ENCODE measurements around the gene RABAC1.

The RABAC1 gene

DNA sequence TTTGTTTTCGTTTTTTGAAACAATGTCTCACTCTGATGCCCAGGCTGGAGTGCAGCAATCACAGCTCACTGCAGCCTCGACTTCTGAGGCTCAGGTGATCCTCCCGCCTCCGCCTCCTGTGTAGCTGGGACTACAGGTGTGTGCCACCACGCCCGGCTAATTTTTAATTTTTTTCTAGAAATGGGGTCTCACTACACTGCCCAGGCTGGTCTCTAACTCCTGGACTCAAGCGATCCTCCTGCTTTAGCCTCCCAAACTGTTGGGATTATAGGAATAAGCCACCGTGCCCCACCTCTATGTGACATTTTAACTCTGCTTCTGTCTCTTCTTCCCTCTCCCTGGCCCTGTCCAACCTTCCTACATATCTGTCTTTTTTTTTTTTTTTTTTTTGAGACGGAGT is 29.8 kb upstream of the RABAC1 start:
- DNase-seq, result no peak

DNA sequence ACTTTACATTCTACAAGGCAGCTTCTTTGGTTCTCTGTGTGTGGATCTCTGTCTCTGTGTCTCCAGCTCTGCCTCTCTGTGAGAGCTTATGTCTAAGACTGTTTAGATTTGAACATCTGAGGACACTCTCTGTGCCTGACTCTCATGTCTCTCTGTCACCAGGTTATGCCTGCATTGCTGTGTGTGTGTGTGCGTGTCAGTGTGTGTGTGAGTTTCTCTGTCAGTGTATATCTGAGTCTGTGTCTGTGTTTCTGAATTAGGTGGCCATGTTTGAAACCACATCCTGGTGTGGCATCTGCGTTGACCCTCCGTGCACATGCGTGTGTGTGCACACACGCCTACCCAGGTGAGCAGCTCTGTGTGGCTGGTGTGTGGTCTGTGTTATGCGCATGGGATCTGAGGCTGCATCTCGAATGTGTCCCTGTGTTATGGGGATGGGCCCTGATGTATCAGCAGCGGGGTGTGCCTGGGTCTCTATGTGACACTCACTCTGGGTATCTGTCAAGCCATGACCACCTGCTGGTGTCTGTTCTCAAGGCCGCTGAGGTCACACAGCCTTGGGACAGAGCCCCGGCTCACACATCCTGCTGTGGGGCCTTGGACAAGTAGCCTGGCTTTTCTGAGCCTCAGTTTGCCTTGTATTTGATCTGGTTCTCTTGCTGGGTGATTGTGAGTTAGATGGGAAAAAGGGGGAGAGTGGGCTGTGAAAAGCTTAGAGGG is 28.2 kb upstream of the RABAC1 start:
- DNase-seq, result no peak

DNA sequence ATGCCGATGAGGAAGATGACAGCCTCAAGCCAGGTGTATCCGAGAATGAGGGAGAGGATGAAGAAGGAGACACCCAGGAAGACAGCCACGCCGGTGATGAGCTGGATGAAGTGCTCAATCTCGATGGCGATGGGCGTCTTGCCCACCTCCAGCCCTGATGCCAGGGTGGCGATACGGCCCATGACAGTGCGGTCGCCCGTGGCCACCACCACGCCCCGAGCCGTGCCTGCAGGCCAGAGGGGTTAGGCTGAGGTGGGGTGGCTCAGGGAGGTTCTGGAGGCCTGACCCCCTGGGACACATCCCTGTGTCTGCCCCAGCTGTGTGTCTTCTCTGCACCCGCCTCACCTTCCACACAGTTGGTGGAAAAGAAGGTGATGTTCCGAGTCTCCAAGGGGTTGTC is 25.8 kb upstream of the RABAC1 start:
- no peak for DNase-seq

DNA sequence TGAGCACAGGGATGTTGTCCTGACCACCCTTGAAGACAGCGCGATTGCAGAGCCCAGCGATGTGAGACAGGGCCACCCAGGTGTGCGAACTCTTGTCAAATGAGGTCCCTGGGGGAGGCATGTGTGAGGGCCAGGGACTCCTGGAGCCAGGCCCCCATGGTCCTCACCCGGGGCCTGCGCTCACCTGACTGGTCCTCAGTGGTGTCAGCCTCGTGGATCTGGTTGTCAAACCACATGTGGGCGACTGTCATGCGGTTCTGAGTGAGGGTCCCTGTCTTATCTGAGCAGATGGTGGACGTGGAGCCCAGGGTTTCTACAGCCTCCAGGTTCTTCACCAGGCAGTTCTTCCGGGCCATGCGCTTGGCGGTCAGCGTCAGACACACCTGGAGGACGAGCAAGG is 22.6 kb upstream of the RABAC1 start:
- DNase-seq, result no peak

DNA sequence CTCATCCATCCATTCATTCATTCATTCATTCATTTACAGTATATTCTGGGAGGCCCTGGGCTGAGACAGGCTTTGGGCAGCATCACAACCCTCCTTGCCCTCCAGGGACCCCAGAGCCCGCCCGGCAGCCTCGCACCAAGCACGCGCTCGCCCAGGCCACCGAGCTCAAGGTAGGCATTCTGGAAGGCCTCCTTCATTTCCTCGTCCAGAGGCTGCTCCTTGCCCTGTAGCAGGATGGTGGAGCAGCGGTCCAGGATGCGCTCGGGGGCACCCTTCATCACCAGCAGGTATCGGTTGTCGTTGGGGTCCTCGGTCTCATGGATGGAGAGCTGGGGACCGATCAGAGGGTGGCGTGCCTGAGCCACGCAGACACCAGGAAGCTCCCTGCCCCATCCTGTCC is 19.3 kb upstream of the RABAC1 start:
- no peak for DNase-seq

DNA sequence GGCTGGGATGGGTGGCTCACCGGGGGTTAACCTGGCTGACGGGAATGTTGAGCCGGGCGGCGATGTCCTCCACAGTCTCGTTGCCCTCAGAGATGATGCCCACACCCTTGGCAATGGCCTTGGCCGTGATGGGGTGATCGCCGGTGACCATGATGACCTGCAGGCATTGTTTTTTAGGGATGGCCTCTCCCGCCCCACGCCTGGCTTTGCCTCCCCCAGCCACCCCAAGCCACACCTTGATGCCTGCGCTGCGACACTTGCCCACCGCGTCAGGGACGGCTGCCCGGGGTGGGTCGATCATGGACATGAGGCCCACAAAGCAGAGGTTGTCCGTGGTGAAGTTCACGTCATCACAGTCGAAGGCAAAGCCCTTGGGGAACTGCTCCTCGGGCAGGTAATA is 18.8 kb upstream of the RABAC1 start:
- DNase-seq, result no peak

DNA sequence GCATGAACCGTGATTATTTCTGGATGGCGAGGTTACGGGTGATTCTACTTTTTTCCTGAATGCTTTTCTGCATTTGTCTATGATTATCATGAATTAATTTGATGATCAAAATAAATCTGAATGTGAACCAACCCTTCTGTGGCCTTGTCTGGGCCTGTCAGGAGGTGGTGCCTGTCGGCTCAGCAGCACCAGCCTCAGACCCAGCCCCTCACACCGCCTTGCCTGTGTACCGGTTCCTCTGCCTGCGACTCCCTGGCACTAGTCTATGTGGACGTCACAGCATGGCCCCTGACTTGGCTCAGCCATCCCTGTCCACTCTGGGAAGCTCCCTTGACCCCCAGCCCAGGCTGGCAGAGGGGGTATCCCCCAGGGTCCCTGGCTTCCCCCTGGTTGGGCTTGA is 15.5 kb upstream of the RABAC1 start:
- DNase-seq, result no peak

DNA sequence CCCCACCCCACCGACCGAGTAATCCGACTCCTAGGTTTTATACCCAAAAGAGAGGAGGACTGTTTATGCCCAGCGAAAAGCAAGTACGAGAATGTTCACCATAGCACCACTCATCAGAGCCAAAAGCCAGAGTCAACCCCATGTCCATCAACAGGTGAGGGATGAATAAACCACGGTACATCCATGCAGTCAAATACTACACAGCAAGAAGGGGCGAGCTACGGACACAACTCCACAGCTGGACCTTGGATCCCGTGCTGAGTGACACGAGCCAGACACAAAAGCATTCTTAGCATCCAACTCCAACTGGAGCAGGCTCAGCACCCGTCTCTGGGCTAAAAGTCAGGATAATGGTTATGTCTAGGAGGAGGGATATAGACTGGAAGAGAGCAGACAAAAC is 12.2 kb upstream of the RABAC1 start:
- DNase-seq, result no peak

DNA sequence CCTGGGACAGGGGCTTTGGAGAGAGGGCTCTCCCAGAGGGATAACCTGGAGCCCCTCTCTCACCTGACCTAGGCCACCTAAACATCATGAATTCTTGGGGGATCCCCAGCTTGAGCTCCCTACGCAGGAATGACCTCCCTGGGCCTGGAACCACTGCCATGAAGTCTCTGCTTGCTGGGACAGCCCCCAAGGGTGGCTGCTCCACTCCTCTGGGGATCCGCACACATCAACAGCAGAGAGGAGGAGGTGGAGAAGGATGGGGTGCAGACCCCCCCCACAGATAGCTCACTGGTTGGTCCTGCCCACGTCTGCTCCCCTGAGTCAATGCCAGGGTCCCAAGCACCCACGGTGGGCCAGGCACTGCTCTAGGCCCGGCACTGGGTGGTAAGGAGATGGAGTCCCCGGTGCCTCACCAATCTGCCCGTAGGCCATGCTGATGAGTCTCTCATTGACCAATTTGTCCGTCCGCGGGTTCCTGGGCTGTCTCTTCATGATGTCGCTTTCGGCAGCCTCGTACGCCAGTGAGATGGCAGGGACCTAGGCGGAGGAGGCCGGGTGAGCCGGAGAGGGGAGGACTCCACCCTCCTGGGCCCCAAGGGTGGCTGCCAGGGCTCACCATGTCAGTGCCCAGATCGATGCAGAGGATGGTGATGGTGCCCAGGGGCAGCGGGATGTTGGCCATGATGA is 10.8 kb upstream of the RABAC1 start:
- no peak for DNase-seq

DNA sequence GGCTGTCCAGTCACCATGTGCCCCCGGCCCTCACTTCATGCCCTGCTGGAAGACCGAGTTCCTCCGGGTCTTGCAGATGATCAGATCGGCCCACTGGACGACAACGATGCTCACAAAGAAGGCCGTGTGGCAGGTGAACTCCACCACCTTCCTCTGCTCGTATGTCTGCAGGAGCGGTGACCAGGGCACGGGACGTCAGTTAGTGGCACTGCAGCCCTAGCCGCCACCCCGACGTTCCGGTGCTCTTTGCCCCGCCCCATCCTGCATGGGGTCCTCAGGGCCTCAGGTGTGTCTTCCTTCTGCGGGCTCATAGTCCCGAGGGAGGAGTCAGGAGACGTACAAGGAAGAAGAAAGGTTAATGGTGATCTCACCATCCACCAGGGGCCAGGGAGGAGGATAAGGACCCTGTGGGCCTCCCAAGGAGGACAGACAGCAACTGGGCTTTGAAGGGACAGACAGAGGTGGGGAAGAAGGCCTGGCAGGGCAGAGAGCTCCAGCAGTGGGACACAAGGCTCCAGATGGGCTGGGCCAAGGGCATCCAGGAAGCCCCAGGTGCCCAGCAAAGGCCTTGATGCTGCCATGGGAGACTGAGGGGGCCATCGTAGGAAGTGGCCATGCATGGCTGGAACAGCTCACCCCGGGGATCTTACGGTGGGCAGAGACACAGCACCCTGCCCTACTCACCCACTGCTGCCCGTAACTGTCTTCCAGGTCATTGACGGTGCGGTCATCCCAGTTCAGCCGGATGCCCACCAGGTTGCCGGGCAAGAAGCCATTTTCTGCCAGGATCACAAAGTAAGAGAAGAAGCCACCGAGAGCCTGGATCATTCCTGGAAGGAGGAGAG is 9.9 kb upstream of the RABAC1 start:
- DNase-seq, result no peak

DNA sequence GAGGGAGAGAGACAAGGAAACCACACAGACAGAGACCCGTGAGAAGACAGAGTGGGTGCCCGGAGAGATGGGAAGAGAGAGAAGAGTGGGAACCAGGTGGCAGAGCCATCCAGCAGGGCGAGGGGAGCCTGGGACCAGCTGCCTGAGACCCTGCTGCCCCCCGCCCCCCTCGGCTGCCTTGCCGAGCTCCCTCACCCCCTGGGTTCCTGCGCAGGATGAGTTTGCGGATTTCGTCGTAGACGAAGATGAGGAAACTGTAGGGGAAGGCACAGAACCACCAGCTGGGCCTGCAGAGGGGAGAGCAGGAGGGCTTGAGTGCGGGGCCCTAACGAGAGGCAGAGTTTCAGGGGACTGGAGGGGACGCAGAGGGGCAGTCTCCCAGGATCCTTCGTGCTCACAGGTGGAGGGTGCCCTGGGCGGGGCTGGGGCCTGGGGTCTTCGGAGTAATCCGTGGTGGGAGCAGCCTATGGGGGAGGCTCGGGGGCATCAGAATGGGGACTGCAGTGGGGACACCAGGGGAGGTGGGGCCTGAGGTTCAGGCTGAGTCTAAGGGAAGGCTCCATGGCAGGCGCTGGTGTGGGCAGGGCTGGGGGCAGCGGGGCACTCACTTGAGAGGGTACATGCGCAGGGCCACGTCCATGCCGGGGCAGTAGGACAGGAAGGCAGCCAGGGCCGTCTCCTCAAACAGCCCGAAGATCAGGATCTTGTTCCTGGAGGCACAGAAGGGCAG is 8.1 kb upstream of the RABAC1 start:
- no peak for DNase-seq

DNA sequence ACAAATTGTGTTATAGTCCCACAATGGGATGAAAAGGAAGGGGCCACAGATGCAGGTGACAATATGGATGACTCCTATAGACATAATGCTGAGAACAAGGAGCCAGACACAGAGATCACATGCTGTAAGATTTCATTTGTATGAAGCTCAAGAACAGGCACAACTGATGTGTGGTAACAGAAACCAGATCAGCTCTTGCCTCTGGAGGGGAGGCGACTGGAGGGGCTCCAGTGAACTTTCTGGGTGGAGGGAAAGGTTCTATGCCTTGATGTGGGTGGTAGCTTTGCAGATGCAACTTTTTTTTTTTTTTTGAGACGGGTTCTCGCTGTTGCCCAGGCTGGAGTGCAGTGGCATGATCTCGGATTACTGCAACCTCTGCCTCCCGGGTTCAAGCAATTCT is 6.0 kb upstream of the RABAC1 start:
- DNase-seq, result no peak

DNA sequence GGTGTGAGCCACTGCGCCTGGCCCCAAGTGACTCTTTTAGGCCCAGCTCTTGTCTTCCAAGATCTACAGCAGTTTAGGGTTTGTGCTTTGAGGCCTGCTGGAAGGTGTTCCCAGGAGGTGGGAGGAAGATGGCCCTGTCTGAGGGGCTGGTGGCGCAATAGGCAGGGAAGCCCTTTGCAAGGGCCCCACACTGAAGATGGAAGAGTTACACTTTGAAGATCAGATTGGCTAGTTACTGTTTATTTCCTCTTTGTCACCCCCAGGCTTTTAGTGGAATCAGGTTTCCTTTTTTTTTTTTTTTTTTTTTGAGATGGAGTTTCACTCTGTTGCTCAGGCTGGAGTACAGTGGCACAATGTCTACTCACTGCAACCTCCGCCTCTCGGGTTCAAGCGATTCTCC is 1.9 kb upstream of the RABAC1 start:
- DNase-seq, result no peak

DNA sequence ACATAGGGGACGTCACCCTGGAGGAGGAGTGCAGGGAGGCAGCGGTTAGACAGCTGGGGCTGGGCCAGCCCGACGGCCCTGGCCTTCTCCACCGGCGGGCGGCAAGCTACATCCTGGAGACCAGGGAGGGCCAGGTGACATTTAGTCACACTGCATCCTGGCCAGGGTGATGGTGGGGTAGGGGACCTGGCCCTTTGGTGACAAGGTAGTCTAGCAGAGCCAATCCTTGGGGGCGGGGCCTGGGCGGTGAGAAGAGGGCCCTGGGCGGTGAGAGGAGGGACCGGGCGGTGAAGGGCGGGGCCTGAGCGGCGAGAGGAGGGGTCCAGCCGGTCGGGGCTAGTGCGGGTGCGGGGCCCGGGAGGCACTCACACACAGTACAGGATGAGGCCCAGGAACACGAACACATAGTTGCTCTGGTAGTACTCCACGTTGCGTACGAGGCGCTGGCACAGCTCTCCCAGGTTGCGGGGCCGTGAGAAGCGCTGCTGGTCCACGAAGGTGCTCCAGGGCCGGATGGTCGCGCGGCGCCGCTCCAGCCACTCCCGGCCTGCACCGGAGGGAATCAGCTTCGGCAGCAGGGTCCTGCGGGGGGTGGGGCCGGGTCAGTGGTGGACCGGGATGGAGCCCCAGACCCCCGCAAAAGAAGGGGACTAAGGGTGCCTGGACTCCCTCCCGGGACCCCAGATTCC is 610 bp downstream of the RABAC1 start:
- peak; percentile 80 for DNase-seq

DNA sequence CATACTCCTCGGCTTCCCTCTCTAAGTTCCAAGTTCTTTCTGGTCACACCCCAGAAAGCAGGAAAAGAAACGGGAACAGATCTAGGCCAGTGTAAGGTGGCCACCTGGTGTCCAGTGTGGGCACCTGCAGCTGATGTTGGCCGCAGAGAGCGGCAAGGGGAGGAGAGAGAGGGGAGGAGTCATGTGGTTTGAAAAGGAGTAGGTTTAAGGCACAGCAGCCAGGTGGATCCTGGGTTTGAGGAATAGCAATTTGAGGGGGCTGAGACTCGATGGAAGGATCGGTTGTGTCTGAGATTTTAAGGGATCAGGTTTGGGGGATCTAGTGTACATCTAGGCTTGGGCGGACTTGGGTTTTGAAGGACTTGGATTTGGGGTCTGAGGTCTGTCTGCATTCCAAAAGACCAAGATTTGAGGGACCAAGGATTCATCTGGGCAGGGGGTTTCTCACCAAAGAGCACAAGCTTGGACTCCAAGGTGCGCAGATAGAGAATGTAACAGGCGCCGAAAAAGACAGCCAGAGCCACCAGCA is 1.2 kb downstream of the RABAC1 start:
- peak; percentile 92 for DNase-seq

DNA sequence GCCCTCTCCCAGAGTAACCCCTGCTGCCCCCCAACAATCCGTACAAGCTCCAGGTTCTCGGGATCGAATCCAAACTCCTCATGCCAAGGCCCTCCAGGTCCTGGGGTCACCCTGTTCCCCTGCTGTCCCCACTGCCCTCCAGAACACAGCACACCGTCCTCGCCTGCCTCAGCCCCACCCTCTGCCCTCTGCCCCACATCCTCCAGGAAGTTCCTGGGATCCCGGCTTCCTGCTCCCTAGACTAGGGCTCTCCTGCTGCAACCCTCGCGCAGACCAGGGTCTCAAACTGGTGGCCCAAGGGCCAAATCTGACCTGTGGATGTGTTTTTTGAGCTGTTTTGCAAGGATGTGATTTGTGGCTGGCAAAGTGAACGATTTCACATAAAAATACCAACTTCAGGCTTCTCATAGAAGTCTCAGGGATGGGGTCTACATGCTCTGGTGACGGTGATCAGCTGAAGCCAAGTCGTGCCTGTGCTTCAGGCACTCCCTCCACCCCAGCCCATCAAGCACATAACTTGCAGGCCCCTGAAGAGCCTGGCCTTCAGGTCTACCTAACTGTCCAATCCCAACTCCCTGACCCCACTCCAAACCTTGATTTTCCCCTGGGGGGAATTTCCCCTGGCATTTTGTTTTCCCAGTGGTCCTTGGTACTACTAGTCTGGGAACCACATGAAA is 1.8 kb downstream of the RABAC1 start:
- no peak for DNase-seq

DNA sequence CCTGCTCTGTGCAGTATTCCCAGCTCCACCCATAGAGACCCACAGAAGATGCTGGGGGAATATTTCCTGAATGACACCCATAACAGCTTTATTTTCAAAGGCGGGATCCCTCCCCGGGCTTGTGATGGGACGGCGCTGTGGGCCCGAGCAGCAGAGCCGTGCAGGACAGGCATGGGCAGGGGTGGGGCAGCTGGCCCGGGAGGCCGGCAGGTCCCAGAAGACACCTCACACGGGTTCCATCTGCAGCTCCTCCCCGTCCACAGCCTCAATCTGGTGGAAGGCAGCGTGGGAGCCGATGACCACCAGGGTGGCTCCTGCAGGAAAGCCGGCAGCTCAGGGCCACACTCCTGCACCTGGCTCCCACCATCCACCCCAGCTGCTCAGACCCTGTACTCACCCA is 2.5 kb downstream of the RABAC1 start:
- DNase-seq, result no peak

DNA sequence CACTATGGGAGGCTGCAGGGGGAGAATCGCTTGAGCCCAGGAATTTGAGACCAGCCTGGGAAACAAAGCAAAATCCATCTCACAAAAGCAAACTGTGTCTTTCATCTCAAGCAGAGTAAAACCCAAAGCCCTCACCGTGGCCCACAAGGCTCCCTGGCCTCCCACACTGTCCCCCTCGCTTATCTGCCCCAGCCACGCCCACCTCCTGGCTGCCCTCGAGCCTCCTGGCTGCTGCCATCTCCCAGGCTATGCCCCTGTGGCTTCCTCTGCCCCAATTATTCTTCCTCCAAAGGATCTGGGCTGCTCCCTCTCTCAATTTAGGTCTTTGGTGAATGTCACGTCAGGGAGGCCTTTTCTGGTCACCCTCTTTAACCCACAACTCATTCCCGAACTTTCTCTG is 3.6 kb downstream of the RABAC1 start:
- no peak for DNase-seq

DNA sequence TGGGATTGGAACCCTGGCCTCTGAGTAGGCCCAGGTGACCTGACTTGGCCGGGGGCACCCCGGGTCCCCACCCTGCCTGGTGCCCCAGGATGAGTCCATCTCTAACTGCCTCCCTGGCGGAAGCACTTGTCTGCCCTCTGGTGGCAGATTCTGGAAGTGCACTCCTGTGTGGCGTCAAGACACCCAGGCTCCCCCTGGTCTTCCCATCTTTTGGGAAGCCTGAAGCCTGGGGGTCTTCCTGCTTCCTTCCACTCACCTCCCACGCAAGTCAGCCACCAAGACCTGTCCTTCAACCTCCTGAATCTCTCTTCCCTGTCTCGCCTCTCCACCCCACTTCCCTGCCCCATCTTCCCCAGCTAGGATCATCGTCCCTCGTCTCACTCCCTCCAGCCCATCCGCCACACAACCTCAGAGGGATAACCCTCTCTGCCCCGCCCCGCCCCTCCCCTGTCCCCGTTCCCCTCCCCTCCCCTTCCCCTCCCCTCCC is 7.4 kb downstream of the RABAC1 start:
- DNase-seq, result peak; percentile 54

DNA sequence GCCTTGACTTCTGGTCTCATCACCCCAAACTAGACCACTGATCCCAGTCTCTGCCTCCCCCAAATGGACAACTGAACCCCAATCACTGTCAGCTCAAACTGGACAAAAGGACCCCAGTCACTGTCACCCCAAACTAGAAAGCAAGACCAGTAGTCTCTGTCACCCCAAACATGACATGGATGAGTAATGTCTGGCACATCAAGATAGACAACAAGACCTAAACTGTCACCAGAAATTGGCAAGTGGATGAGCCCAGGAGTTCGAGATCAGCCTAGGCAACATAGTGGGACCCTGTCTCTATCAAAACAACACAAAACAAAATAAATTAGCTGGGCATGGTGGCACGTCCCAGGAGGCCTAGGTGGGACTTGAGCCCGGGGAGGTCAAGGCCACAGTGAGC is 12.0 kb downstream of the RABAC1 start:
- no peak for DNase-seq

DNA sequence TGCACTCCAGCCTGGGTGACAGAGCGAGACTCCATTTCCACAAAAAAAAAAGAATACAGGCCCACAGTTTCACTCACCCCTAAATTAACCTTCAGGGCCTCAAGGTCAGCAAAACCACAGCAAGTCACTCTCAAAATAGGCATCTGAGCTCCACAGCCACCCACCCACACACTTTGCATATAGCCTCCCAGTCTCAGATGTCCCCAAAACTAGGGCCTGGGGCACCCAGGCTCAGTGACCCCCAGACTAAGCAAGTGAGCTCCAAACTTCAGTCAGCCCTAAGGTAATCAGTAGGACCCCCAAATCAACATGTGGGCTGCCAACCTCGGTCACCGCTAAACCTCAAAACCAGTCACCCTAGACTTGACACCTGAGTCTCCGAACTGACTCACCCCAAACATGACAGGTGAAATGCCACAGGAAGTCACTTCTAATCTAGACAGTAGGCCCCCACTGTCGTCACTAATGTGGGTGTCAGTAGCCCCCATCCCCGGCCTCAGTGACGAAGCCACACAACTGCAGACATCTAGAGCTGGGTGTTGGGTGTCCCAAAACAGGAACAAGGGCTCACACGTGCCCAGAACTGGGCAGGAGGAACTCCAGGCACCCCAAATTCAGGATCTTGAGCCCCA is 13.9 kb downstream of the RABAC1 start:
- no peak for DNase-seq
